Superior temporal gyrus (tissue), 1 donor: ENCODE data around the gene PRIMPOL.
"Not testable (repeated sequence)": the region's sequence is repeated elsewhere in the genome, so short reads cannot be mapped to it uniquely, and the experiment has no call there.

Source experiments
- DNase-seq: peaks from one replicate; pipeline ENCODE4 v3.0.0-alpha.2; 2016; ENCODE audit errors: extremely low spot score

Gene PRIMPOL

GRCh38 chr4:184636897-184637296, 12.6 kb upstream of the PRIMPOL start:
- no peak for DNase-seq

DNA sequence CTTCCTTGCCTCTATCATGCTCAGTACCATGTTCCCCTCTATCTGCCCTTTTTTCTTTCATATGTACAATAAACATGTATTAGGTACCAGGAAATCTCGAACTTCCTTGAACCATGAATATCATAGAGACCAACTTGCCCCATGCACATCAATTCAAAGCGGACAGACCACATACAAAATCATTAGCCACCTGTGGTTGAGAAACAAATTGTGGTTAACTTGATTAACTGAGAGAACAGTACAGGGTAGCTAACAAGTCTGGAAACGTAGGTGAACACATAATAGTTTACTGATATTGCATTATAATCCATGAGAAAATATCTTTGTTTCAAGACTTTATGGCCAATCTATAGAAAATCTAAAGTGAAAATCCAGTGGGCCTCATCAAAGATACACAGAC, 8.5 kb upstream of the PRIMPOL start:
- DNase-seq, result no peak

DNA sequence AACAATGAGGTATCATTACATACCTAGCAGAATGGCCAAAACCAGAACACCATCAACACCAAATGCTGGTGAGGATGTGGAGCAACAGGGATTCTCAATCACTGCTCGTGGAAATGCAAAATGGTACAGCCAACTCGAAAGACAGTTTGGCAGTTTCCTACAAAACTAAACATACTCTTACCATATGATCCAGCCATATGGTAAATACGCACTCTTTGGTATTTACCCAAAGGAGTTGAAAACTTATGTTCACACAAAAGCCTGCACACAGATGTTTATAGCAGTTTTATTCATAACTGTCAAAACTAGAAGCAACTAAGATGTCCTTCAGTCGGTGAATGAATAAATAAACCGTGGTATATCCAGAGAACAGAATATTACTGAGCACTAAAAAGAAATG, 8.1 kb upstream of the PRIMPOL start:
- no peak for DNase-seq

GRCh38 chr4:184643731-184644130, 5.8 kb upstream of the PRIMPOL start:
- no peak for DNase-seq

DNA sequence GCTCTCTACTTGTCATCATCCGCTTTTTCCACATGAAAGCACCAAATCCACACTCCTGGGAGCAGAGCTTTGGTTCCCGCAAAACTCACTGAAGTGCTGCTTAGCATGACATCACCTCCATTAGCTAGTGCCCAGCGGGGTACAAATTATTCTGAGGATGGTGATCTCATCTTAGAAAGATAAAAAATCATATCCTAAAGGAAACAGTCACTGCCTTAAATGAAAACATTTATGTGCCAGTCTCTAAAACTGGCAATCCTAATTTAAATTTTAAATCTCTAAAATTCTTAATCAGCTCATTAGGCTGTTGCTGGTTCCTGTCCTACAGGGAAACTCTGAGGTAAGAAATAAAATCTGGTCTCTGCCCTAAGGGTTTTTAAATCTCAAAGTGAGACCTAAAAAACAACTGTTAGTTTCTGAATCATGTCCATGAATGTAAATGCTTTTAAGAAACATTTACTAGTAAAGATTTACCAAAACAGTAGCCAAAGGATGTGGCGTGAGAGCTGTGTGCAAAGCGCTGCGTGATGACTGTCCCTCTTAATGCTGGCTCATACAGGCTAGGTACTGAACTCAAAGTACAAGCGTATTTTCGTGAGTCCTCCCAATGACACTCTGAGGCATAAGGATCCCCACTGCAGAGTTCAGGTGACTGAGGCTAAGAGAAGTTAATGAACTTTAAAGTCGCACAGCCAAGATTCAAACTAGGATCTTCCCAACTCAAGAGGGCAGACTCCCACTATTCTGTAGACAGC, 4.8 kb upstream of the PRIMPOL start:
- DNase-seq, result no peak

DNA sequence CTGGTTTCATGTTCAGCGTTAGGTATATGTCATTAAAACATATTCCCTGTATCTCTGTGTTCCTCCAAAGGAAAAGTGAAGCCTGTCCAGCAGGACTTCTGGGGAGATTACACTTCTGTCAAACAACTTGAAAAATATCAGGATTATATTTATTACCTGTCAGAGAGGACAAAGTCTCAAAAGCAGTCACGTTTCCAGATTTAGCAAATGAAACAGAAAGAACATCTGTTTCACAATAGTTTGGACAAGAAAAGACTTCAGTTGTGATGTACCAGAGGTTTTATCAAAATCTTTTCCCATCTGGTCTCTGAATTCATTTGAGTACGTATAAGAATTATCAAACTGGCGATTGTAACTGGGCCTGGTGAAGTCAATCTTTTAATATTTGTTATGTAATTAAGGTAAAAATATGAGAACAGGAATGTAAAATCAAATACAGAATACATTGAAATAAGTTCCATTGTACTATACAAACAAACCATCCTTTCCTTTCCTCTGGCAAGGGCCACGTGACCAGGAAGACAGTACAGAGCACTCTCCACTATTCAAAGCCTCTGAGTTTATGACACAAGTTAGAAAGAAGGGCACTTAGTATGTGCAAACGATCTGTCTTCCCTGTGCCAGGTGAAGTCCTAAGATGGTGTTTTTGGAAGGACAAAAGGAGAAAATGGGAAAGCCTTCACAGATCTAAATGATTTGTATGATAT, 3.5 kb upstream of the PRIMPOL start:
- peak; percentile 76 for DNase-seq

DNA sequence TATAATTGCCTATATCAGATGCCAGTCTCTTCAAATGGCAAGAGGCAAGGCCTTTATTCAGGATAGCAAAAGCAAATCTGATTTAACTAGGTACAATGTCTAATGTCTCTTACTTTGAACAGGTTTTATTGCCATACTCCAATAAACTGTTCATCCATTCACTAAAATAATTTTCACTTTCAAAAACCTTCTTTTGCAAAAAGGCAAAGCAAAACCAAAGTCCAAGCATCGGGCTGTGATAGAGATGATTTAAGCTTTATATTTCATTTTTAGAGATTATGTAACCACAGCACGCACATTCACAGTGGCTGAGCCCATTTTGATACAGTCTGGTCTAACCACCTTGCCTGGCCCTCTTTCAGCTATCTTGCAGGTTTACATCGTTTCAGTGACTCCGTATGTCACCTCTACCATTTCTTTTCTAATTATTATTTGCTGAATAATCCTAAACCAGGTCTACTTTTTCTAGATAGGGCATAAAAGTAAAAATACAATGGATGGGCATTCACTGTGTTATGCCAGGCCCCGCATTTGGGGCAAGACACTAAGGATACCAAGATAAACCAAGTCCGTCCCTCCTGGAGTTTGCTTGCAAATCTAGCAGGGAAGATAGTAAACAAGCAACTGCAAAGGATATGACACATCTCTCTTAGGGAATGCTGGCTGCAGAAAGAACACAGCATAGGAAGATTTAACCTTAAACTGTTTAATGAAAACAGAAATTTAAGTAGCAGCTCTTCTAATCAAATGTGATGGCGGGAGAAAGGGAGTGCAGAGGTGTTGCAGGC, 2.1 kb upstream of the PRIMPOL start:
- DNase-seq, result peak; percentile 42

- DNase-seq, result peak; percentile 17
Measured at GRCh38 chr4:184648054-184648312, 1.6 kb upstream of the PRIMPOL start.

GRCh38 chr4:184648313-184649025, 1.1 kb upstream of the PRIMPOL start:
- peak; percentile 53 for DNase-seq

GRCh38 chr4:184649971-184650855, 675 bp downstream of the PRIMPOL start:
- peak; percentile 63 for DNase-seq

DNA sequence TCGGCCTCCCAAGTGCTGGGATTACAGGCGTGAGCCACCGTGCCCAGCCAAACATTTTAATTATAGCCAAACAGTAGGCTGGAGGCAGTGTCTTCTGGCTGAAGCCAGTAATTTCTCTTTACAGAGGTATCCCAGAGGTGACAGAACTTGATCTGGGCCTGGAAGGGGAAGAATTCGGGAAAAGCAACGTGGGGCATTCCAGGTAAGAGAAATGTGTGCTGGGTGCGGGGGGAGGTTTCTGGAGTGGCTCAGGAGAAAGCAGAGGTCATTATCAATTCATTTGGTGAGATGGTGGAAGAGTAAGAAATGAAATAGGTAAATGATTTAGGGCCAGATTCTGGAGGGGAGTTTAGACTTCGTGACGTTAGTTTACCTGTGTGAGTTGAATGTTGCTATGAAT, 2.4 kb downstream of the PRIMPOL start:
- DNase-seq, result no peak

DNA sequence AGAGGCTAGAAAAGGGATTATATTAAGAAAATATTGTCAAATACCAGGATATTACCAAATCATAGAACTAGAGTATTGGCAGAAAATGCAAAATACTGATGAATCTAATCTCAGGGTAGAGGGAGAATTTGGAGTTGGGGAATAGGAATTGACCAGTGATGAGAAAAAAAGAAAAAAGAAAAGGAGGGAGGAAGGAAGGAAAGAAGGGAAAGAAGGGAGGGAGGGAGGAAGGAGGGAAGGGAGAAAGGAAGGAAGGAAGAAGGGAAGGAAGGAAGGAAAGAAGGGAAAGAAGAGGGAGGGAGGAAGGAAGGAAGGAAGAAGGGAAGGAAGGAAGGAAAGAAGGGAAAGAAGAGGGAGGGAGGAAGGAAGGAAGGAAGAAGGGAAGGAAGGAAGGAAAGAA, 3.1 kb downstream of the PRIMPOL start:
- not testable (repeated sequence) for DNase-seq

- DNase-seq, result no peak
Measured at GRCh38 chr4:184653650-184654049, 4.1 kb downstream of the PRIMPOL start.

DNA sequence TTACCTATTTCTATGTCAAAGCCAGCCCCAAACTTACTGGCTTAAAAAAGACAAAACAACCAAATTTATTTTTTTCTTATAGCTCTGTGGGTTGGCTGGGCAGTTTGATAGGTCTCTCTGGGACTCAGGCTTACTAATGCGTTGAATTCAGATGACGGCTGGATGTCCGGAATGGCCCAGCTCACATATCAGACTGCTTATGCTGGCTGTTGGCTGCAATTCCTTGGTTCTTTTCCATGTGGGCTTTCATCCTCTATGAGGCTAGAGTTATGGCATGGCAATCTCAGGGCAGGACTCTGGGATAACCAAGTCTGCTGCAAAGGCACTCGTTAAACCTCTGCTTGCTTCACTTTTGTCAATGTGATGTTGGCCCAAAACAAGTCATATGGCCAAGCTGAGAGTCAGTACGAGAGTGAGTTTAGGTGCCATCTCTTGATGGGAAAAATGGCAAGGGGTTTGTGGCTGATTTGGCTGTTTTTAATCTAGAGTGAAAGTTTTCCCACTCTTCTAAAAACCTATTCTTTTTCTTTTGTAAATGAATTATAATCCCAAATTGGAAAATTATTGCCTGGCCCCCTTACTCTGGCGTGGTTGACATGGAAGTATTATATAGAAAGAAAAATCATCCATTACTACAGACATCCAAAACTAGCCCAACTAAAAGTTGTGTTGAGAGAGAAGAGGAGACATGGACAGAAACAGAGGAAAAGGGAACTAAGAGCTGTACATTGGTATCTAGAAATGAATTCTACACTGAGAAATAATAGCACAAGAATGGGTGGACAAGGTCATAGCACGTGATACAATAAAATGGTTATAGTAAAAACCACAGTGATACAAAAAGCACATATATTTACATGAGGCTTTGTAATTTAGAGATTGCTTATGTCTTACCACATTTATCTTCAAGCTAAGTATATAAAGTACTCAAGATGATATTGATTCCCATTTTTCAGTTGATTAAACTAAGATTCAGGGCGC, 6.6 kb downstream of the PRIMPOL start:
- DNase-seq, result no peak

DNA sequence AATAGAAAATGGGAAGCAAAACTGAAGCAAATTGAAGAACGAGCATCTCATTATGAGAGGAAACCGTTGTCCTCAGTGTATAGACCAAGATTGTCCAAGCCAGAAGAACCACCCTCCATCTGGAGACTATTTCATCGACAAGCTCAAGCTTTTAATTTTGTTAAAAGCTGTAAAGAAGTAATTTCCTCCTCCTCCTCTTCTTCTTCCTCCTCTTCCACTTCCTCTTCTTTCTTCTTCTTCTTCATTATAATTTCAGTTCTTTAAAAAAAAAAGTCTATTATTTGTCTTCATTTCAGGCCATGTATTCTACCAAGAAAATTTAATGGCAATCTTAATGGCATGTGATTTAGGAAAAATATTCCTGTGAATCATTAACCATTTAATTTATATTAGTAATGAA, 7.6 kb downstream of the PRIMPOL start:
- DNase-seq, result no peak

DNA sequence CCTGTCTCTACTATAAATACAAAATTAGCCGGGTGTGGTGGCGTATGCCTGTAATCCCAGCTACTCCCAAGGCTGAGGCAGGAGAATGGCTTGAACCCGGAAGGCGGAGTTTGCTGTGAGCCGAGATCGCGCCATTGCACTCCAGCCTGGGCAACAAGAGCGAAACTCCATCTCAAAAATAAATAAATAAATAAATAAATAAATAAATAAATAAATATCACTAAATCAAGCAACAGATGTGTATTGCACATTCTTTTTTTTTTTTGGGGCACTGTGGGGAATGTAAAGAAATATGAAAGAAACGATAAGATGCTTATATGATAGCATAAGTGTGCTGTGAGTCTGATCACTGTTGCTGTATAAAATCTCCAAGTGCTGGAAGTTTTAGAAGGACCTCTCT, 8.3 kb downstream of the PRIMPOL start:
- DNase-seq, result not testable (repeated sequence)

DNA sequence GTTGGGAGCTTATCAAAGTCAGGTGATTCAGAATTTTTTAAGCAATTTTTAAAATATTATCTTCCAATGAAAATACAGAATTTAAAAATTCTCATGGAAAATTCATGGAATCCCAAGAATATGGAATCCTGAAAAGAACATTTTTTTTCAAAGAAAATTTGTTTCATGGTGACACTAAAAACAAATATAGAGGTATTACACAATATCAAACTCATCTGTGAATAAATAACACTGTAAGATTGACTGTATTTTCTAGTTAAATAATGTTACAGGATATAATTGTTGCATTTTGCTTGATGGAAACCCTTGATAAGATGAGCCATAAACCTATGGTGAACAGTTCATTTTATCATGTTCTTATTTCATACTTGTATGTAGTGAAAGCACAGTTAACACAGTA, 11.4 kb downstream of the PRIMPOL start:
- DNase-seq, result no peak

- no peak for DNase-seq
Measured at GRCh38 chr4:184662236-184662635, 12.7 kb downstream of the PRIMPOL start.

GRCh38 chr4:184664445-184665210, 15.1 kb downstream of the PRIMPOL start:
- no peak for DNase-seq
